Fibroblast of lung (primary cell): ENCODE data around the gene GAPDHS. TPM values are rescaled to one million over a fixed set of nuclear protein-coding genes. Genes with fewer than 3 reads are reported as not detected.

Experiments
- DNase-seq, 2 donors: peaks; one replicate each; pipeline versions ENCODE4 v3.0.0 to v3.0.0-alpha.2; 2010; ENCODE audit warnings: low read depth in 2 of 2
- H2AFZ ChIP-seq: 2 replicates; pipeline ENCODE4 v1.5.1; 2012; ENCODE audit warnings: low read length, control low read depth, inconsistent platforms
- H3K27ac ChIP-seq: 2 replicates; pipeline ENCODE4 v1.5.1; 2011; ENCODE audit warnings: low read length, control low read depth; ENCODE audit not compliant: insufficient read depth
- H3K27me3 ChIP-seq: 2 replicates; pipeline ENCODE4 v1.5.1; 2011; ENCODE audit warnings: mild to moderate bottlenecking, low read length; ENCODE audit not compliant: control insufficient read depth, insufficient read depth
- H3K36me3 ChIP-seq: 2 replicates; pipeline ENCODE4 v1.5.1; 2011; ENCODE audit warnings: low read length; ENCODE audit not compliant: control insufficient read depth, insufficient read depth
- H3K4me1 ChIP-seq: 2 replicates; pipeline ENCODE4 v1.5.1; 2011; ENCODE audit warnings: low read length; ENCODE audit not compliant: control insufficient read depth, insufficient read depth; ENCODE audit errors: extremely low read depth
- H3K4me2 ChIP-seq: 2 replicates; pipeline ENCODE4 v1.5.1; 2011; ENCODE audit warnings: low read length, control low read depth; ENCODE audit not compliant: insufficient read depth; ENCODE audit errors: extremely low read depth
- H3K4me3 ChIP-seq, 4 experiments: fragments of 200-600 bp in 1 of 4; sonication (generic) in 1 of 4; replicated peaks in 1 of 4; 2 replicates each; pipeline ENCODE4 v1.5.1; 2011 to 2016; ENCODE audit warnings: low read length in 4 of 4, low read depth in 3 of 4, mild to moderate bottlenecking in 3 of 4, control low read depth in 2 of 4, inconsistent platforms in 1 of 4, mixed read lengths in 1 of 4; ENCODE audit not compliant: insufficient read depth in 1 of 4; ENCODE audit errors: control extremely low read depth in 1 of 4
- H3K79me2 ChIP-seq: 2 replicates; pipeline ENCODE4 v1.5.1; 2012; ENCODE audit warnings: mild to moderate bottlenecking, low read length, inconsistent platforms; ENCODE audit not compliant: control insufficient read depth, insufficient read depth
- H3K9ac ChIP-seq: 2 replicates; pipeline ENCODE4 v1.5.1; 2011; ENCODE audit warnings: mild to moderate bottlenecking, low read length, control low read depth; ENCODE audit not compliant: insufficient read depth
- H3K9me3 ChIP-seq: 2 replicates; pipeline ENCODE4 v1.5.1; 2012; ENCODE audit warnings: low read depth, low read length; ENCODE audit not compliant: control insufficient read depth, insufficient read depth
- H4K20me1 ChIP-seq: 2 replicates; pipeline ENCODE4 v1.5.1; 2011; ENCODE audit warnings: low read length; ENCODE audit not compliant: control insufficient read depth, insufficient read depth; ENCODE audit errors: extremely low read depth
- CTCF ChIP-seq, 2 donors: IDR thresholded peaks in 1 of 2; conservative IDR thresholded peaks in 1 of 2; 1 replicate in 1 of 2; 2 replicates in 1 of 2; pipeline ENCODE4 v1.5.1; 2011 to 2012; ENCODE audit warnings: low read length in 2 of 2, control low read depth in 1 of 2, inconsistent platforms in 1 of 2, low read depth in 1 of 2, mild to moderate bottlenecking in 1 of 2
- EZH2 ChIP-seq: IDR thresholded peaks from 2 replicates; pipeline ENCODE4 v1.5.1; 2012; ENCODE audit warnings: low read length, control low read depth, mild to moderate bottlenecking; ENCODE audit errors: missing control alignments
- polyA plus RNA-seq, 2 donors: library from polyadenylated mRNA; depleted of rRNA in 1 of 2; stranded (reverse) in 1 of 2; unstranded in 1 of 2; fragments of >200 nt; gene quantifications; 2 replicates each; pipeline ENCODE4 v1.2.1, GENCODE V29; 2011 to 2012; ENCODE audit warnings: missing spikeins in 1 of 2
- total RNA-seq: library from RNA; depleted of rRNA; stranded (reverse); fragments of >200 nt; gene quantifications from 2 replicates; pipeline ENCODE4 v1.2.1, GENCODE V29; 2014

The GAPDHS gene
- total and polyA plus RNA-seq, 2 donors (not counting 1 experiment from before 2014, with no cell fraction given), result not detected

GRCh38 chr19:35528218-35529038 is 4.8 kb upstream of the GAPDHS start, which contains the start of gene SBSN:
TSS of gene SBSN (minus strand) at chr19:35528311. CDS start at chr19:35528281, 30 bp downstream.
- TF ChIP-seq CTCF (conservative IDR thresholded peaks at IDR 0.05 in 1 of 2, IDR thresholded peaks at IDR 0.05 in 1 of 2; ENCODE audit: low read depth in 1 of 2, low read length in 2 of 2) (no peak), EZH2 (no peak)
- no peak within 1 kb of the TSS for H3K27ac ChIP-seq
- no peak within 1 kb of the TSS for H3K9ac ChIP-seq
- no peak within 1 kb of the TSS for H2AFZ ChIP-seq
- H3K36me3 ChIP-seq, result no peaks in the 10 kb centered on the region
- H3K9me3 ChIP-seq, result no peaks in the 10 kb centered on the region
- H3K4me2 ChIP-seq, result no peak within 1 kb of the TSS
- no peaks in the 10 kb centered on the region for H4K20me1 ChIP-seq
- H3K79me2 ChIP-seq, result no peaks in the 10 kb centered on the region
- H3K4me1 ChIP-seq, result peaks cover 4% of the 10 kb centered on the region
- H3K27me3 ChIP-seq, result no peaks in the 10 kb centered on the region
- peak; percentile 46 to 49 for DNase-seq
- no peak within 1 kb of the TSS for H3K4me3 ChIP-seq

DNA sequence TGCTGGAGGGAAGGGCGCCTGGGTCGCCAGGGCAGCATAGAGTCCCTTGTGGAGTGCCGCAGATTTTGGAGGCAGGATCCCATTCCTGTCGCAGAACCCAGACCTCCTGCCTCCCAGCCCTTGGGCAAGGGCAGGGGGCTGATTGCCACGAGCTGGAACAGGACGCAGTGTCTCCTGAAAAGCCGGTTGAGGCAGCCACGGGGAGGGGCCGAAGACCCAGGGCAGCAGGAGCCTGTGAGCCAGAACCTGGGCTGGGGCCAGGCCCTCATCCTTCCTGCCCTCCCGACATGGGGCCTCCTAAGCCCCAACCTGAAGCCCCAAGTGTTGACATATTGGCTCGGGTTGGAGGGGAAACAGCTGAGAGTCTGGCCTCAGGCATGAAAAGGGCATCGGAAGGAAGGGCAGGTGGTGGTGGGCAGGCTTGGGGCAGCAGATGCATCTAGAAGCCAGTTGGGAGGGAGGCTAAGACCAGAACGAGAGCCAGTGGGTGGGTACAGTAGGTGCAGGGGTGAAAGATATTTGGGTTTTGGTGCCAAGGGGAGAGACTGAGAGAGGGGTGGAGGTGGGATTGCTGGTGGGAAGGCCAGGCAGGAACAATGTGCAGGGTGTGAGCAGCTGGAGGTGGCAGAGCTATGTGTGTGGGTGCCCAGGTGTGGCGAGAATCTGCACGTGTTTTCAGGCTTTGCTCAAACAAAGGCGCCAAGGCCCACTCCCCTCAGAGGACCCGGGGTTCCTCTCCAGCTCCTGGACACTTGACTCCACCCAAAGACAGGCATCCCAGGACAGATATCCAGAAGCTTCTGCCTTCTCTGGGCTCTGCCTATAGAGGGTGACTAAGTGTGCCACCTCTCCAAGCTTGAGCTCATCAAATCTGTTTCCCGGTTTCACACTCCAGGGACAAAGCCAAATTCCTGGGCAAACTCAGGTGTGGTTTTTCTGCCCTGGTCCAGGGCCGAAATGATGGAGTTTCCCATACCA is 3.7 kb upstream of the GAPDHS start:
- no peak for DNase-seq
- Histone ChIP-seq H3K4me3 (no peak overlapping the region), H3K36me3 (no peaks in the 10 kb centered on the region), H3K27ac (no peak overlapping the region), H2AFZ (no peak overlapping the region), H3K4me1 (peaks cover 9% of the 10 kb centered on the region), H3K27me3 (peaks cover 3% of the 10 kb centered on the region), H4K20me1 (no peaks in the 10 kb centered on the region), H3K79me2 (no peaks in the 10 kb centered on the region), H3K9ac (no peak overlapping the region), H3K9me3 (no peaks in the 10 kb centered on the region), H3K4me2 (no peak overlapping the region)
- no peak for TF ChIP-seq EZH2
- no peak for TF ChIP-seq CTCF (conservative IDR thresholded peaks at IDR 0.05 in 1 of 2, IDR thresholded peaks at IDR 0.05 in 1 of 2; ENCODE audit: low read depth in 1 of 2, low read length in 2 of 2)

GRCh38 chr19:35531291-35531690 is 2.0 kb upstream of the GAPDHS start:
- Histone ChIP-seq H2AFZ (no peak overlapping the region), H3K27me3 (peaks cover 3% of the 10 kb centered on the region), H3K9ac (no peak overlapping the region)

More at GRCh38 chr19:35531291-35531690, 2.0 kb upstream of the GAPDHS start:
- Histone ChIP-seq H3K4me3 (no peak overlapping the region), H3K9me3 (no peaks in the 10 kb centered on the region), H3K79me2 (no peaks in the 10 kb centered on the region), H4K20me1 (no peaks in the 10 kb centered on the region), H3K36me3 (no peaks in the 10 kb centered on the region), H3K27ac (no peak overlapping the region), H3K4me1 (peaks cover 9% of the 10 kb centered on the region), H3K4me2 (no peak overlapping the region)
- DNase-seq, result no peak
- TF ChIP-seq CTCF (conservative IDR thresholded peaks at IDR 0.05 in 1 of 2, IDR thresholded peaks at IDR 0.05 in 1 of 2; ENCODE audit: low read depth in 1 of 2, low read length in 2 of 2), result no peak
- no peak for TF ChIP-seq EZH2
